SU-DHL-6 (cell line): ENCODE measurements around the gene DPP10.

Experiments used
- EZH2phosphoT487 ChIP-seq: fragments of 200-600 bp; sonication (generic), shearing (Covaris generic); conservative IDR thresholded peaks from 2 replicates; pipeline ENCODE4 v1.6.1; 2018; ENCODE audit warnings: mild to moderate bottlenecking, antibody characterized with exemption, low read length, moderate library complexity, mixed read lengths
- TF ChIP-seq, protein P1 (sequence below): fragments of 200-600 bp; sonication (generic); IDR thresholded peaks from one replicate; pipeline ENCODE4 v1.5.1; 2017; ENCODE audit warnings: antibody characterized with exemption, mild to moderate bottlenecking, low read length, moderate library complexity; ENCODE audit not compliant: insufficient read depth, poor library complexity, severe bottlenecking

DNA sequence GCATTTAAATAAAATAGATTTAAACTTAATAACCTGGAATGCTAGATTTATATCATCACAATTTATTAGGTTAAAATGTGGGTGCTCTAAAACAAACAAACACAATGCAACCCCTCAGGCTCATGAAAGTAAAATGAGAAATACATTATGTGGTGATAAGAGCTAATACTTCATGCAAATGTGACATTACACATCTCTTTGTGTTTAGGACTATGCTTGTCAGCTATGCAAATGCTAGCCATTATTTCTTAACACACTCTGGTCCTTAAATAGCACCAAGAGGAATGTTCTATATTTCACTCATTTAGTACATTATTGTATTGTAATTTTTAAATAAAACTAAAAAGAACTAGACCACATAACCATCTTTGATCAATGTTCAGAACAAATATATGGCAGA is 627.6 kb downstream of the DPP10 start:
- TF ChIP-seq, protein P1, sequence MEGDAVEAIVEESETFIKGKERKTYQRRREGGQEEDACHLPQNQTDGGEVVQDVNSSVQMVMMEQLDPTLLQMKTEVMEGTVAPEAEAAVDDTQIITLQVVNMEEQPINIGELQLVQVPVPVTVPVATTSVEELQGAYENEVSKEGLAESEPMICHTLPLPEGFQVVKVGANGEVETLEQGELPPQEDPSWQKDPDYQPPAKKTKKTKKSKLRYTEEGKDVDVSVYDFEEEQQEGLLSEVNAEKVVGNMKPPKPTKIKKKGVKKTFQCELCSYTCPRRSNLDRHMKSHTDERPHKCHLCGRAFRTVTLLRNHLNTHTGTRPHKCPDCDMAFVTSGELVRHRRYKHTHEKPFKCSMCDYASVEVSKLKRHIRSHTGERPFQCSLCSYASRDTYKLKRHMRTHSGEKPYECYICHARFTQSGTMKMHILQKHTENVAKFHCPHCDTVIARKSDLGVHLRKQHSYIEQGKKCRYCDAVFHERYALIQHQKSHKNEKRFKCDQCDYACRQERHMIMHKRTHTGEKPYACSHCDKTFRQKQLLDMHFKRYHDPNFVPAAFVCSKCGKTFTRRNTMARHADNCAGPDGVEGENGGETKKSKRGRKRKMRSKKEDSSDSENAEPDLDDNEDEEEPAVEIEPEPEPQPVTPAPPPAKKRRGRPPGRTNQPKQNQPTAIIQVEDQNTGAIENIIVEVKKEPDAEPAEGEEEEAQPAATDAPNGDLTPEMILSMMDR, result no peak
- TF ChIP-seq EZH2phosphoT487, result no peak
